ENCODE results near the gene ZFAND5. TPM values are rescaled to one million over a fixed set of nuclear protein-coding genes. Genes with fewer than 3 reads are reported as not detected.
A peak's percentile ranks its signal among the peaks of the same experiment; 100 is the strongest.

Gene ZFAND5
- polyA plus RNA-seq, 1 donor = 147 TPM

DNA sequence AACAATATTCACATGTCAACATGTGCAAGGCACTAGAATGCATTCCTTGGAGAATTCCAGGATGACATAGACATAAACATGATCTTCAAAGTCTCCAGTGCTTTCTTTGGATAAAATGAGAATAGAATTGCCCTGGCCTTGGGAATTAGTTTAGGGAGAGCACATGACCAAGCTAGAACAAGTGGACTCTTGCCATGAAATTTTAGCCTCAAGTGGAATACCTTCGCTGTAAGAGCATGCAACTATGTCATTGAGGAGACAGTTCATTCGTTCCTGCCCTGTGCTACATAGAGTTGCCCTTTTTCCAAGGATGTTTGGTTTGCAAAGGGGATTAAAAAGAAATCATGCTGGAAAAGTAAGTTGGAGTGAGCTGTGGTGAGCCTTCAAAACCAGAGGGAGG is 42.7 kb downstream of the ZFAND5 start:
- no peak for DNase-seq

DNA sequence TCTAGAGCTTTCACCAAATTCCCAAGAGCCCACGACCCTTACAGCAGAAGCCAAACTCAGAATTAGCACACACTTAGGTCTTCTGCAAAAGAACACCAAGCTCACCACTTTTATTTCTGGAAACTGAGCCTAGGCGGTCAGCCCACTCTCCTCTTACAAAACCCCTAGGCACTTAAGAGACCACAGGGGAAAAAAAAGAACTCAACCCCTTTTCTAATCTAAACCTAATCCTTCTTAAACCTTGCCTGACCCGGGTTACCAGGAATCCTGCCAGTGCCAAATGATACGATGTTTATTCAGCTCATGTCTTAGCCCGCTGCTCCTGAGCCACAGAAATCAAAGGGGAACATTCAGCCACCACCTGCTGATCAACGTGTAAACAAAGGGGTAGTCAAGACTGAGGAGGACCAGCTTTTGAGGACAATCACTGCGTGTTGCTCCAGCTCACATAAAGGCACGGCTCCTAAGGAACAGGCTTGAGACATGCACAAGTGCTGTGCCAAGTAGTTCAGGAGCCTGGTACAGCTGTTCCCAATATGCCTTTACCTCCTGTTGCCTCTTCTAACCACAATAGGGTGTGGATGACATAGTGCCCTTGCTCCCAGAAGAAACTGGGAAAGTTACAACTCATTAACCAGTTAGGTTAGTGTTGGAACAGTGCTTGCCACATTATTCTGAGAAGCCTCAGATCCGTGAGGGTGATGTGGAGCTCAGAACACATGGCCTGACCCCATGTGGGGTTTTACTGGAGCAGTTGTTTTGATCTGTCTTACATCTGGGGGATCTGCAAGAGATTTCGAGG is 49.3 kb downstream of the ZFAND5 start:
- no peak for DNase-seq

DNA sequence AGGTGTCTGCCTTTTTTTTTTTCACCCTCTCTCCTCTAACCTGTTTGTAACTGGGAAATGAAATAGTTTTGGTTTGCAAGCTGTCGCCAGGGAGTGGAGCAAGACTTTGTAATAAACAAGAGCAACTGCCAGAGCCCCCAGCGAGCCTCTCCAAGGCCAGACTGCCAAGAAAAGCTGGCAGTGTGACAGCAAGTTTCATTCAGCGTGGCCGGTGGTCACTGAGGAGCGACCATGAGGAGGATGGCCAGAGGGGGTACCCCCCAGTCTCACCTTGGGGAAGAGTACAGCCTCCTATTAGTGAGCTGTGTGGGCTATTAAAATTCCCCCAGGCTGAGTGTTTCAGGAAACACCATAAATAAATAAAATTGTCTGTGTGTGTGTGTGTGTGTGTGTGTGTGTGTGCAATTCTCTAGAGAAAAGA is 49.9 kb downstream of the ZFAND5 start:
- no peak for DNase-seq

DNA sequence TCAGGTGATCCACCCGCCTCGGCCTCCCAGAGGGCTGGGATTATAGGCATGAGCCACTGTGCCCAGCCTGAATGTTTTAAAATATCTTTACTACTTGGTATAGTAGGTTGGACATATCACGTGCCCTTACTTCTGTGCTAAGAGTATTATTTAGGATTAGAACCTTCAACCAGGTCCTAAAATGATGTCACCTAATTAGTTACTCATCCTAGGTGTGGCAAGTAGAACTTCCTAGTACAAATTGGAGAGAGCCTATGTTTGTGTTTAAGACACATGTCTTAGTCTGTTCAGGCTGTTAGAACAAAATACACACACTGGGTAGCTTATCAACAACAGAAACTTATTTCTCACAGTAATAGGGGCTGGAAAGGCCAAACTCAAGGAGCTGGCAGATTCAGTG is 51.5 kb downstream of the ZFAND5 start:
- DNase-seq = no peak

DNA sequence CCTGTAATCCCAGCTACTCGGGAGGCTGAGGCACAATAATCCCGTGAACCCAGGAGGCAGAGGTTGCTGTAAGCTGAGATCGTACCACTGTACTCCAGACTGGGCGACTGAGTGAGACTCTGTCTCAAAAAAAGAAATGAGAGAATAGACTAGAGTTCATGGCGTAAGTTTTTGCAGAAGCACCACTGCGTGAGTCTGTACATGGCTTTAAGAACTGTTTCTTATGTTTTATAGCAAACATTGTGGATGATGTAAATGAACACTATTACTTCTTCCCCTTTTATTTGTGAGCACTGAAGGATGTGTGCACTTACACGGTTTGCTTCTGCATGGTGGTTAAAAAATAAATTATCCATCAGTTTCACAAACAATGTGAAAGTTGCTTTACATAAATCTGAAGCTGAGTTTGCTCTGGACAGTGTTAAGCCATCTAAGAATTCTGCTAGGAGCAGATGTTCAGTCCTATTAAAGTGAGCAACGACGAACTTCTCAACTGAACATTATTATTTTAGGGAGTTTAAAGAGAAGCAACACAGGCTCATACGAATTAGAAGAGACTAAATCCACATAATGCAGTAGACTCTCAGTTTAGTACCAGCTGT is 52.5 kb downstream of the ZFAND5 start:
- no peak for DNase-seq

DNA sequence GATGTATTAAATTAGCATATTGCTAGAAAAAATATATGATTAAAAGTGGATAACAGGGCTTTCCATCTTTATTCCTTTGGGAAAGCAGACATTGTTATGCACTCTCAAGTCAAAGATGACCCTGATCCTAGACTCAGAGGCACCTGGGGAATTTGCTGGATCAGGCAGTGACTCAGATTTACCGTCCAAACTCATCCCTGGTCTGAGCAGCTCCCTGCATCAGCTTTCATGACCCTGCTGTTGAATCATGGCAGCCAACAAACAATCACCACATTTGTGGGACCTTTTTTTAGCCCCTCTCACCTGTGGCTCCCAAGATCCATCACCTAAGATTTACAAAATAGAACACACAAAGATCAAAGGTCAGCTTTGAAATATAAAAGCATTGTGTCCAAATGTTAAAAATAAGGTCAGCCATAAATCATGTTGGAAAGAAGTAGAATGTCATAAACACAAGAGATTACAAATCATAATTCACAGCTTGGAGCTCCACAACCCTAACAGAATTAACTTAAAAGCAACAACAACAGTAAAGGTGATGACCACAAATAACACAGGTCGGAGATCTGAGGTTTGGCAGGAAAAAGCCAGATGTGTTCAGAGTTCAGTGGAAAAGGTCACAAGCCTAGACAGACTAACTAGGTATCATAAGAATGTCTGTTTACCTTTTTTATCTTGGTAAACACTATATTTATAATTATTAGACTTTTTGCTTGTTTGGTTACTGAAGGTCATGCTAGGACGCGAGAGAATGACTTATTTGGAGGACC is 55.5 kb downstream of the ZFAND5 start:
- no peak for DNase-seq

DNA sequence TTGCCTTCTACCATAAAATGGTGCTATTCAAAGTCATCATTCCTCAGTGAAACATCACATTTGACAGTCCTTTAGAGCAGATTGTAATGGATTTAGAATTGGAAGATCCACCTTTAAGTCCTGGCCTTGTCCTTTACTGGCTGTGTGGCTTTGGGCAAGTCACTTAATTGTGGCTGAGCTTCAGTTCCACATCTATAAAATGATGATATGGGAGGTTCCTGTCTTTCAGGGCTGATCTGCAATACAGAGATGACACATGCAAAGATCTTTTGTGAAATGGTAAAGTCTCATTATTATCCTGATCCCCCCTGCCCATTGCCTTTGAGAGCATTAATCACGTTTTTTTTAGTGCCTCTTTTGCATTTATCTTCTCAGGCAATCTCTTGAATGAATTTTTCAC is 58.2 kb downstream of the ZFAND5 start:
- DNase-seq = no peak

DNA sequence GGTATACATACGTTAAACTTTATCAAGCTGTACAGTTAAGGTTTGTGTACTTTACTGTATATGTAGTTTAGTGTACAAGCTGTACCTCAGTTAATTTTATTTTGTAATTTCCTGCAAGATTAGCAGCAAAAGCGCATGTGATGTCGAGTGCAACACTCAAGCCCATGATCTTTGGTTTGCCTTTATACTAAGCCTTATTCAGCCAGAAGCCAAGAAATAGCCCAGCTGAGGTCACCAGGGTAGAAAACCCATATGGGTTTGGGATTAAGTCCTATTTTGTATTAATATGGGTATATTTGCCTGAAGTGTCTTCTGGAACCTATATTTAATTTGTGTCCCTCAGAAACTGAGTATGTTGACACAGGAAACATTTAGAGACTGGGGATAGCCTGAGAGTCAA is 59.3 kb downstream of the ZFAND5 start:
- no peak for DNase-seq

DNA sequence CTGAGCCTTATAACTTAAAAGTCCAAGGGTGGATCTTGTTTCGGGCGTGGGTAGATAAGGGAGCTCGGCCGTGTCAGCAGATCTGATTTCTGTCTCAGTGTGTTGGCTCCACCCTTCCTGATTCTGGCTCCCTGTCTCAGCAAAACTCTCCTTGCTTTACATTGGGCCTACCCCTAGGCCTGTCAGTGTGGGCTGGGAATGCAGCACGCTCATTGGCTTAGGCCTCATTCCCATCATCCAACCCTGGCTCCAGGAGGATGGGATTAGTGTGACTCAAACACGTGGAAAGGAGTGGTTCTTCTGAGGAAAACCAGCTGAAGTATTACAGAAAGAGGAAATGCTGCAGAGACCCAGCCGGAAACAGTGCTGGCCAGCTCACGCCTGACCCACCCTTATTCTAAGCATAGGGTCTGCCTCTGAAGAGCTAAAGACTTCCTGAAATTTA is 59.9 kb downstream of the ZFAND5 start:
- DNase-seq = peak; percentile 80

DNA sequence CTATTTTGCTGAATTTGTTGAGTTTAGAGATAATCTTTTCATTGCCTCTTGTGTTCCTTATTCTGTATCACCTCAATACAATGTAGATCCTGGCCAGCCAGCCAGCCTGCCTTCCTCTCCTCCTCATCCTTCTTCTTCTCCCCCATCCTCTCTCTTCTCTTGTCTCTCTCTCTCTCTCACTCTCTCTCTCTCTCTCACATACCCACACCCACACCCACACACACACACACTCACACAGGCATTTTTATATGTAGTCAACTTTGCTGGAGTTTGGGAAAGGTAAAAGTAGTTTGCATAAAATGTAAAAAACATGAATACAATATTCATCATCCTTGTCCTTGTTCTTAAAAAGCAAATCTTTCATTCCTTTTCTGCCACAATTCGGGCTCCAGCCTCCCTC is 60.5 kb downstream of the ZFAND5 start:
- no peak for DNase-seq

Other genes starting within 250 kb of the ZFAND5 start
- 0.30 TPM for gene GDA, start 215.8 kb downstream of the ZFAND5 start, polyA plus RNA-seq (ENCODE audit: insufficient read length)
- 1.1 TPM for gene TMC1, start 156.4 kb upstream of the ZFAND5 start, polyA plus RNA-seq (ENCODE audit: insufficient read length)

Data from hindlimb muscle (tissue), 1 donor.